Uterus (tissue), 4 donors: Measurements from ENCODE around the gene FPR1. TPM values are rescaled to one million over a fixed set of nuclear protein-coding genes. Genes with fewer than 3 reads are reported as not detected.

Experiments used
- DNase-seq, 2 donors: peaks; one replicate each; pipeline ENCODE4 v3.0.0-alpha.2; 2019 to 2020
- H3K27ac ChIP-seq, 2 donors: fragments of 200-600 bp; sonication (generic); 1 replicate in 1 of 2; 2 replicates in 1 of 2; pipeline ENCODE4 v1.5.1; 2016 to 2018
- H3K27me3 ChIP-seq, 2 donors: fragments of 200-600 bp; sonication (generic); one replicate each; pipeline ENCODE4 v1.5.1; 2018 to 2019; ENCODE audit warnings: control low read depth in 1 of 2
- H3K36me3 ChIP-seq, 2 donors: fragments of 200-600 bp; sonication (generic); one replicate each; pipeline ENCODE4 v1.5.1; 2019; ENCODE audit warnings: control low read depth in 1 of 2
- H3K4me1 ChIP-seq, 2 donors: fragments of 200-600 bp; sonication (generic); one replicate each; pipeline ENCODE4 v1.5.1; 2018 to 2019; ENCODE audit warnings: control low read depth in 1 of 2
- H3K4me3 ChIP-seq, 2 donors: fragments of 200-600 bp; sonication (generic); 1 replicate in 1 of 2; 2 replicates in 1 of 2; pipeline ENCODE4 v1.5.1; 2018 to 2019; ENCODE audit warnings: mild to moderate bottlenecking in 1 of 2
- H3K9me3 ChIP-seq, 2 donors: fragments of 200-600 bp; sonication (generic); one replicate each; pipeline ENCODE4 v1.5.1; 2019; ENCODE audit warnings: control low read depth in 1 of 2
- CTCF ChIP-seq, 4 experiments: fragments of 200-600 bp in 2 of 4; fragments of 450-650 bp in 2 of 4; sonication (generic) in 2 of 4; IDR thresholded peaks; one replicate each; pipeline ENCODE4 v1.5.1; 2016 to 2019; ENCODE audit warnings: antibody characterized with exemption in 4 of 4, mild to moderate bottlenecking in 2 of 4, moderate library complexity in 1 of 4
- POLR2A ChIP-seq, 2 donors: fragments of 450-650 bp; IDR thresholded peaks; one replicate each; pipeline ENCODE4 v1.6.1; 2016; ENCODE audit warnings: antibody characterized with exemption in 2 of 2, mild to moderate bottlenecking in 1 of 2, moderate library complexity in 1 of 2
- intact Hi-C: fragments of 100-400 bp; cut with DNase I; formaldehyde crosslinking; loops from one replicate; pipeline ENCODE4 v1.15.1; 2023; ENCODE audit warnings: low total_unique reads
- total RNA-seq, 4 donors: library from RNA; depleted of rRNA in 3 of 4; stranded (reverse); fragments of >200 nt in 3 of 4; gene quantifications; one replicate each; pipeline versions ENCODE4 v1.1.0 to v1.2.4, GENCODE V29; 2014 to 2023
- donor health status: DM: yes; HTN: yes; CAD: no.

Gene FPR1
- total RNA-seq, 4 donors from 2014 or later, result 0.51 to 58.2 (median 2.1) TPM

DNA sequence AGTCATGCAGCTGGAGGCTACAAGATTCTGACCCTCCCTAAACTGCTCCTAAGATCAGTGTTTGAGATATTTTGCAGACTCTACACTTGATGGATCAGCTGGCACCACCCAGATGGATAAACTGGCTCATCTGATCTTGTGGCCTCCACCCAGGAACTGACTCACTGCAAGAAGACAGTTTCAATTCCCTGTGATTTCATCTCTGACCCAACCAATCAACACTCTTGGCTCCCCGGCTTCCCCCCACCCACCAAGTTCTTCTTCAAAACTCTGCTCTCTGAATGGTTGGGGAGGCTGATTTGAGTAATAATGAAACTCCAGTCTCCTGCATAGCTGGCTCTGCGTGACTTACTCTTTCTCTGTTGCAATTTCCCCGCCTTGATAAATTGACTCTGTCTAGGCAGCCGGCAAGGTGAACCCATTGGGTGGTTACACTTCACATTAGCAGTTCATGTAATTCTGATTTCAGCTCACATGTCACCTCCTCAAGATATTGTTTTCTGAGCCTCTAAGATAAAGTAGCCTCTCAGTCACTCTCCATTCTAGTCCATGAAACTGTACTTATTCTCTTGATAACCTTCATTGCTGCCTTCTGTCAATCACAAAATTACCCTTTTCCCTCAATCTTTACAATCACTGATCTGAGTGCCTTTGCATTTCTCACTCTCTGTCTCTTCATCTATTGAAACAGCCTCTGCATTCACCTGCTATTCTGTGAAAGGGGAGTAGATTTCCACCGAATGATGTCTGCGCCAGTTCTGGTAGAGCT lies 33.4 kb upstream of the FPR1 start:
- H3K9me3 ChIP-seq, result no peaks in the 10 kb centered on the region
- TF ChIP-seq CTCF (IDR thresholded peaks at IDR 0.05) (no peak), POLR2A (IDR thresholded peaks at IDR 0.05) (no peak)
- DNase-seq, result peak; percentile 43 to 69
- intact Hi-C loops, result no loop called here
- no peaks in the 10 kb centered on the region for H3K4me1 ChIP-seq
- H3K27ac ChIP-seq, result peak overlapping the region in 1 of 2 donors; percentile 45
- H3K27me3 ChIP-seq, result no peaks in the 10 kb centered on the region
- H3K36me3 ChIP-seq, result no peaks in the 10 kb centered on the region
- H3K4me3 ChIP-seq, result no peak overlapping the region

GRCh38 chr19:51784109-51784785 lies 32.6 kb upstream of the FPR1 start:
- intact Hi-C loops, result no loop called here
- Histone ChIP-seq H3K27ac (peak overlapping the region in 1 of 2 donors; percentile 45), H3K4me3 (no peak overlapping the region), H3K9me3 (no peaks in the 10 kb centered on the region), H3K27me3 (no peaks in the 10 kb centered on the region), H3K36me3 (no peaks in the 10 kb centered on the region), H3K4me1 (no peaks in the 10 kb centered on the region)
- TF ChIP-seq CTCF (IDR thresholded peaks at IDR 0.05) (no peak), POLR2A (IDR thresholded peaks at IDR 0.05) (no peak)
- DNase-seq, result no peak

DNA sequence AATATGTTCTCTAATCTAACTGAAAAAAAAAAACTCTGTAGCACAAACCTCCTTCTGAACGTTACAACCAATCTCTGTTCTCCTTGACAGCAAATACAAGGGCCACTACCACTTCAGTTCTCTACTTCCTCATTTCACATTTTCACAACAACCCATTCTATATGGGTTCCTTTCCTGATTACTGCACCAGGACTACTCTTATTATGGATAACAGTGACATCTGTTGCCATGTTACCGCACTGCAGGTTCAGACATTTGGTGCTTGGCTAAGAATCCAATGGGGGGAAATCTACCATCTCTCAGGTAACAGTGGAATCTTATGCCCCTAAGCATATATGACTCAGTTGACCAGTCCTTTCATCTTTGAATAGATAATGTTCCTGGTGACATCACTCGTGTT lies 31.7 kb upstream of the FPR1 start:
- H3K4me3 ChIP-seq, result no peak overlapping the region
- no peaks in the 10 kb centered on the region for H3K9me3 ChIP-seq
- no peaks in the 10 kb centered on the region for H3K4me1 ChIP-seq
- TF ChIP-seq CTCF (IDR thresholded peaks at IDR 0.05) (no peak), POLR2A (IDR thresholded peaks at IDR 0.05) (no peak)
- intact Hi-C loops, result no loop called here
- DNase-seq, result no peak
- H3K27ac ChIP-seq, result no peak overlapping the region
- no peaks in the 10 kb centered on the region for H3K36me3 ChIP-seq
- H3K27me3 ChIP-seq, result no peaks in the 10 kb centered on the region

GRCh38 chr19:51781999-51782398 lies 30.3 kb upstream of the FPR1 start:
- intact Hi-C loops, result no loop called here
- H3K4me3 ChIP-seq, result no peak overlapping the region
- H3K36me3 ChIP-seq, result no peaks in the 10 kb centered on the region
- DNase-seq, result no peak
- H3K4me1 ChIP-seq, result no peaks in the 10 kb centered on the region
- no peaks in the 10 kb centered on the region for H3K9me3 ChIP-seq
- H3K27ac ChIP-seq, result no peak overlapping the region
- TF ChIP-seq CTCF (IDR thresholded peaks at IDR 0.05) (no peak), POLR2A (IDR thresholded peaks at IDR 0.05) (no peak)
- H3K27me3 ChIP-seq, result no peaks in the 10 kb centered on the region

DNA sequence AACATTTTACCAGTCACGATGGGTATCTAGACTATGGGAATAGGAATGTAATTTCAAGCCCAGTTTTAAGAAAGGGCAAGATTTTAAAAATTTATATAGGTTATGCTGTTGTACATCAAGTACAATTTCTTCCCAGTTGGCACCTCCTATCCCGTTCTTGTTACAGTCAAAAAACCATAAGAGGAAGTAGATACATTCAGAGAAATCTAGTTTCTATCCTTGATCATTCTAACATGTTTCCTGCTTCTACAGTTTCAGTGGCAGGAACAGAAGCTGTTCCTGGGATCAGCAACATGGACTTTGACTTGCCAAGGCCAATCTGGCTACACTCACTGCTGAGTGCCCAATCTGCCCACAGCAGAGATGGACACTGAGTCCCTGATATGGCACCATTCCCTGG lies 28.6 kb upstream of the FPR1 start:
- Histone ChIP-seq H3K4me3 (no peak overlapping the region), H3K27ac (no peak overlapping the region), H3K9me3 (no peaks in the 10 kb centered on the region), H3K4me1 (no peaks in the 10 kb centered on the region), H3K27me3 (peaks cover 0 to 4% of the 10 kb centered on the region in 2 donors), H3K36me3 (no peaks in the 10 kb centered on the region)
- TF ChIP-seq POLR2A (IDR thresholded peaks at IDR 0.05), result no peak
- TF ChIP-seq CTCF (IDR thresholded peaks at IDR 0.05), result no peak
- intact Hi-C loops, result no loop called here
- no peak for DNase-seq
